WTC11 (cell line): Measurements from ENCODE around the gene S100A5. TPM values are rescaled to one million over a fixed set of nuclear protein-coding genes. Genes with fewer than 3 reads are reported as not detected.

Experiments used
- ELF4 ChIP-seq: sonication (generic); formaldehyde crosslinking; IDR thresholded peaks from 2 replicates; pipeline ENCODE4 v1.8.1; 2022; ENCODE audit warnings: low read depth, mild to moderate bottlenecking, moderate library complexity, missing genetic modification reagents
- GABPB1 ChIP-seq: sonication (generic); formaldehyde crosslinking; IDR thresholded peaks from 2 replicates; pipeline ENCODE4 v1.8.1; 2023; ENCODE audit warnings: mild to moderate bottlenecking, missing genetic modification reagents
- JAZF1 ChIP-seq: fragments of 250-450 bp; sonication (Bioruptor Pico); IDR thresholded peaks from 2 replicates; pipeline ENCODE4 v1.9.0; 2021; ENCODE audit warnings: moderate library complexity, mild to moderate bottlenecking, inconsistent platforms
- JUN ChIP-seq: sonication (generic); formaldehyde crosslinking; IDR thresholded peaks from 2 replicates; pipeline ENCODE4 v1.8.0; 2023; ENCODE audit warnings: mild to moderate bottlenecking, missing genetic modification reagents
- MYBL2 ChIP-seq: sonication (generic); formaldehyde crosslinking; IDR thresholded peaks from 2 replicates; pipeline ENCODE4 v1.8.1; 2023; ENCODE audit warnings: mild to moderate bottlenecking, moderate library complexity, missing genetic modification reagents
- NFATC4 ChIP-seq: fragments of 250-450 bp; sonication (Bioruptor Pico); IDR thresholded peaks from 2 replicates; pipeline ENCODE4 v1.9.0; 2021; ENCODE audit warnings: mild to moderate bottlenecking
- PRRX2 ChIP-seq: fragments of 250-450 bp; sonication (Bioruptor Pico); IDR thresholded peaks from 2 replicates; pipeline ENCODE4 v1.8.0; 2021; ENCODE audit warnings: mild to moderate bottlenecking
- SOX15 ChIP-seq: fragments of 250-450 bp; sonication (Bioruptor Pico); IDR thresholded peaks from 2 replicates; pipeline ENCODE4 v1.9.0; 2021; ENCODE audit warnings: mild to moderate bottlenecking
- ZNF138 ChIP-seq: sonication (generic); formaldehyde crosslinking; conservative IDR thresholded peaks from 2 replicates; pipeline ENCODE4 v1.8.1; 2022; ENCODE audit warnings: mild to moderate bottlenecking, moderate library complexity, missing genetic modification reagents
- ZNF423 ChIP-seq: fragments of 250-450 bp; sonication (Bioruptor Pico); IDR thresholded peaks from 2 replicates; pipeline ENCODE4 v2.1.2; 2022; ENCODE audit warnings: mild to moderate bottlenecking, moderate library complexity
- total RNA-seq: library from RNA; stranded (reverse); gene quantifications from 3 replicates; pipeline ENCODE4 v1.2.3, GENCODE V29; 2021
- TF ChIP-seq, protein P1 (sequence below): sonication (generic); formaldehyde crosslinking; IDR thresholded peaks from 2 replicates; pipeline ENCODE4 v1.8.0; 2022; ENCODE audit warnings: mild to moderate bottlenecking, missing genetic modification reagents
- TF ChIP-seq, protein P2 (sequence below): sonication (generic); formaldehyde crosslinking; IDR thresholded peaks from 2 replicates; pipeline ENCODE4 v1.8.0; 2022; ENCODE audit warnings: mild to moderate bottlenecking, missing genetic modification reagents
- TF ChIP-seq, protein P3 (sequence below): sonication (generic); formaldehyde crosslinking; IDR thresholded peaks from 2 replicates; pipeline ENCODE4 v1.8.1; 2022; ENCODE audit warnings: mild to moderate bottlenecking, moderate library complexity, missing genetic modification reagents
- TF ChIP-seq, protein P4 (sequence below): sonication (generic); formaldehyde crosslinking; IDR thresholded peaks from 2 replicates; pipeline ENCODE4 v1.8.1; 2022; ENCODE audit warnings: low read depth, missing genetic modification reagents, borderline replicate concordance
- TF ChIP-seq, protein P5 (sequence below): fragments of 250-450 bp; sonication (Bioruptor Pico); IDR thresholded peaks from 2 replicates; pipeline ENCODE4 v1.9.0; 2021; ENCODE audit warnings: mild to moderate bottlenecking, borderline replicate concordance
- TF ChIP-seq, protein P6 (sequence below): sonication (generic); formaldehyde crosslinking; IDR thresholded peaks from 2 replicates; pipeline ENCODE4 v1.8.0; 2023; ENCODE audit warnings: missing genetic modification reagents, mild to moderate bottlenecking, borderline replicate concordance

S100A5 gene
- total RNA-seq, 1 experiment from 2014 or later, result not detected

DNA sequence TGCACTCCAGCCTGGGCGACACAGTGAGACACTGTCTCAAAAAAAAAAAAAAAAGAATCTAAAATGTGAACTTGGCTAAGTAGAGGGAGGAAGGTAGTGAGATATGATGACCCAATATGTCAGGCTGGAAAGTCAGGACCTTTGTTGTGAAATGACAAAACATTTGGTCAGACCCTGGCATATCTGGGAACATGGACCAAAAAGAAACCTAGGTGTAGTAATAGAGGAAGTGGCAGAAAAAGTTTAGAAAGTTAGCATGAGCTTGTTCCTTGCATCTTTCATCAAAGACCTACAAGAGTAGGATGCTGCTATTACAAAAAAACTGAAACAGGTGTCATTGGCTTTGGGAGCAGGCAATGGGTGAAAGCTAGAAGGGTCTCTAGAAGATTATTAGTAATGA lies 15.6 kb upstream of the S100A5 start (continued):
- TF ChIP-seq, protein P1, sequence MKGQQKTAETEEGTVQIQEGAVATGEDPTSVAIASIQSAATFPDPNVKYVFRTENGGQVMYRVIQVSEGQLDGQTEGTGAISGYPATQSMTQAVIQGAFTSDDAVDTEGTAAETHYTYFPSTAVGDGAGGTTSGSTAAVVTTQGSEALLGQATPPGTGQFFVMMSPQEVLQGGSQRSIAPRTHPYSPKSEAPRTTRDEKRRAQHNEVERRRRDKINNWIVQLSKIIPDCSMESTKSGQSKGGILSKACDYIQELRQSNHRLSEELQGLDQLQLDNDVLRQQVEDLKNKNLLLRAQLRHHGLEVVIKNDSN (CRISPR knock-in tag), result no peak
- TF ChIP-seq, protein P2, sequence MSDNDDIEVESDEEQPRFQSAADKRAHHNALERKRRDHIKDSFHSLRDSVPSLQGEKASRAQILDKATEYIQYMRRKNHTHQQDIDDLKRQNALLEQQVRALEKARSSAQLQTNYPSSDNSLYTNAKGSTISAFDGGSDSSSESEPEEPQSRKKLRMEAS (CRISPR knock-in tag), result no peak
- TF ChIP-seq SOX15 (CRISPR knock-in tag) (no peak), GABPB1 (CRISPR knock-in tag) (no peak), PRRX2 (no peak), ELF4 (CRISPR knock-in tag) (no peak), NFATC4 (CRISPR knock-in tag) (no peak), MYBL2 (CRISPR knock-in tag) (no peak), JAZF1 (CRISPR knock-in tag) (no peak), JUN (CRISPR knock-in tag) (no peak), ZNF423 (CRISPR knock-in tag) (no peak), ZNF138 (no peak)
- TF ChIP-seq, protein P3, sequence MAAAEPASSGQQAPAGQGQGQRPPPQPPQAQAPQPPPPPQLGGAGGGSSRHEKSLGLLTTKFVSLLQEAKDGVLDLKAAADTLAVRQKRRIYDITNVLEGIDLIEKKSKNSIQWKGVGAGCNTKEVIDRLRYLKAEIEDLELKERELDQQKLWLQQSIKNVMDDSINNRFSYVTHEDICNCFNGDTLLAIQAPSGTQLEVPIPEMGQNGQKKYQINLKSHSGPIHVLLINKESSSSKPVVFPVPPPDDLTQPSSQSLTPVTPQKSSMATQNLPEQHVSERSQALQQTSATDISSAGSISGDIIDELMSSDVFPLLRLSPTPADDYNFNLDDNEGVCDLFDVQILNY (CRISPR knock-in tag), result no peak
- TF ChIP-seq, protein P4, sequence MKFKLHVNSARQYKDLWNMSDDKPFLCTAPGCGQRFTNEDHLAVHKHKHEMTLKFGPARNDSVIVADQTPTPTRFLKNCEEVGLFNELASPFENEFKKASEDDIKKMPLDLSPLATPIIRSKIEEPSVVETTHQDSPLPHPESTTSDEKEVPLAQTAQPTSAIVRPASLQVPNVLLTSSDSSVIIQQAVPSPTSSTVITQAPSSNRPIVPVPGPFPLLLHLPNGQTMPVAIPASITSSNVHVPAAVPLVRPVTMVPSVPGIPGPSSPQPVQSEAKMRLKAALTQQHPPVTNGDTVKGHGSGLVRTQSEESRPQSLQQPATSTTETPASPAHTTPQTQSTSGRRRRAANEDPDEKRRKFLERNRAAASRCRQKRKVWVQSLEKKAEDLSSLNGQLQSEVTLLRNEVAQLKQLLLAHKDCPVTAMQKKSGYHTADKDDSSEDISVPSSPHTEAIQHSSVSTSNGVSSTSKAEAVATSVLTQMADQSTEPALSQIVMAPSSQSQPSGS, result no peak
- TF ChIP-seq, protein P5, sequence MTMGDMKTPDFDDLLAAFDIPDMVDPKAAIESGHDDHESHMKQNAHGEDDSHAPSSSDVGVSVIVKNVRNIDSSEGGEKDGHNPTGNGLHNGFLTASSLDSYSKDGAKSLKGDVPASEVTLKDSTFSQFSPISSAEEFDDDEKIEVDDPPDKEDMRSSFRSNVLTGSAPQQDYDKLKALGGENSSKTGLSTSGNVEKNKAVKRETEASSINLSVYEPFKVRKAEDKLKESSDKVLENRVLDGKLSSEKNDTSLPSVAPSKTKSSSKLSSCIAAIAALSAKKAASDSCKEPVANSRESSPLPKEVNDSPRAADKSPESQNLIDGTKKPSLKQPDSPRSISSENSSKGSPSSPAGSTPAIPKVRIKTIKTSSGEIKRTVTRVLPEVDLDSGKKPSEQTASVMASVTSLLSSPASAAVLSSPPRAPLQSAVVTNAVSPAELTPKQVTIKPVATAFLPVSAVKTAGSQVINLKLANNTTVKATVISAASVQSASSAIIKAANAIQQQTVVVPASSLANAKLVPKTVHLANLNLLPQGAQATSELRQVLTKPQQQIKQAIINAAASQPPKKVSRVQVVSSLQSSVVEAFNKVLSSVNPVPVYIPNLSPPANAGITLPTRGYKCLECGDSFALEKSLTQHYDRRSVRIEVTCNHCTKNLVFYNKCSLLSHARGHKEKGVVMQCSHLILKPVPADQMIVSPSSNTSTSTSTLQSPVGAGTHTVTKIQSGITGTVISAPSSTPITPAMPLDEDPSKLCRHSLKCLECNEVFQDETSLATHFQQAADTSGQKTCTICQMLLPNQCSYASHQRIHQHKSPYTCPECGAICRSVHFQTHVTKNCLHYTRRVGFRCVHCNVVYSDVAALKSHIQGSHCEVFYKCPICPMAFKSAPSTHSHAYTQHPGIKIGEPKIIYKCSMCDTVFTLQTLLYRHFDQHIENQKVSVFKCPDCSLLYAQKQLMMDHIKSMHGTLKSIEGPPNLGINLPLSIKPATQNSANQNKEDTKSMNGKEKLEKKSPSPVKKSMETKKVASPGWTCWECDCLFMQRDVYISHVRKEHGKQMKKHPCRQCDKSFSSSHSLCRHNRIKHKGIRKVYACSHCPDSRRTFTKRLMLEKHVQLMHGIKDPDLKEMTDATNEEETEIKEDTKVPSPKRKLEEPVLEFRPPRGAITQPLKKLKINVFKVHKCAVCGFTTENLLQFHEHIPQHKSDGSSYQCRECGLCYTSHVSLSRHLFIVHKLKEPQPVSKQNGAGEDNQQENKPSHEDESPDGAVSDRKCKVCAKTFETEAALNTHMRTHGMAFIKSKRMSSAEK, result no peak
- TF ChIP-seq, protein P6, sequence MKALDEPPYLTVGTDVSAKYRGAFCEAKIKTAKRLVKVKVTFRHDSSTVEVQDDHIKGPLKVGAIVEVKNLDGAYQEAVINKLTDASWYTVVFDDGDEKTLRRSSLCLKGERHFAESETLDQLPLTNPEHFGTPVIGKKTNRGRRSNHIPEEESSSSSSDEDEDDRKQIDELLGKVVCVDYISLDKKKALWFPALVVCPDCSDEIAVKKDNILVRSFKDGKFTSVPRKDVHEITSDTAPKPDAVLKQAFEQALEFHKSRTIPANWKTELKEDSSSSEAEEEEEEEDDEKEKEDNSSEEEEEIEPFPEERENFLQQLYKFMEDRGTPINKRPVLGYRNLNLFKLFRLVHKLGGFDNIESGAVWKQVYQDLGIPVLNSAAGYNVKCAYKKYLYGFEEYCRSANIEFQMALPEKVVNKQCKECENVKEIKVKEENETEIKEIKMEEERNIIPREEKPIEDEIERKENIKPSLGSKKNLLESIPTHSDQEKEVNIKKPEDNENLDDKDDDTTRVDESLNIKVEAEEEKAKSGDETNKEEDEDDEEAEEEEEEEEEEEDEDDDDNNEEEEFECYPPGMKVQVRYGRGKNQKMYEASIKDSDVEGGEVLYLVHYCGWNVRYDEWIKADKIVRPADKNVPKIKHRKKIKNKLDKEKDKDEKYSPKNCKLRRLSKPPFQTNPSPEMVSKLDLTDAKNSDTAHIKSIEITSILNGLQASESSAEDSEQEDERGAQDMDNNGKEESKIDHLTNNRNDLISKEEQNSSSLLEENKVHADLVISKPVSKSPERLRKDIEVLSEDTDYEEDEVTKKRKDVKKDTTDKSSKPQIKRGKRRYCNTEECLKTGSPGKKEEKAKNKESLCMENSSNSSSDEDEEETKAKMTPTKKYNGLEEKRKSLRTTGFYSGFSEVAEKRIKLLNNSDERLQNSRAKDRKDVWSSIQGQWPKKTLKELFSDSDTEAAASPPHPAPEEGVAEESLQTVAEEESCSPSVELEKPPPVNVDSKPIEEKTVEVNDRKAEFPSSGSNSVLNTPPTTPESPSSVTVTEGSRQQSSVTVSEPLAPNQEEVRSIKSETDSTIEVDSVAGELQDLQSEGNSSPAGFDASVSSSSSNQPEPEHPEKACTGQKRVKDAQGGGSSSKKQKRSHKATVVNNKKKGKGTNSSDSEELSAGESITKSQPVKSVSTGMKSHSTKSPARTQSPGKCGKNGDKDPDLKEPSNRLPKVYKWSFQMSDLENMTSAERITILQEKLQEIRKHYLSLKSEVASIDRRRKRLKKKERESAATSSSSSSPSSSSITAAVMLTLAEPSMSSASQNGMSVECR (CRISPR knock-in tag), result no peak
